ENCODE measurements around the gene ECSIT.

DNA sequence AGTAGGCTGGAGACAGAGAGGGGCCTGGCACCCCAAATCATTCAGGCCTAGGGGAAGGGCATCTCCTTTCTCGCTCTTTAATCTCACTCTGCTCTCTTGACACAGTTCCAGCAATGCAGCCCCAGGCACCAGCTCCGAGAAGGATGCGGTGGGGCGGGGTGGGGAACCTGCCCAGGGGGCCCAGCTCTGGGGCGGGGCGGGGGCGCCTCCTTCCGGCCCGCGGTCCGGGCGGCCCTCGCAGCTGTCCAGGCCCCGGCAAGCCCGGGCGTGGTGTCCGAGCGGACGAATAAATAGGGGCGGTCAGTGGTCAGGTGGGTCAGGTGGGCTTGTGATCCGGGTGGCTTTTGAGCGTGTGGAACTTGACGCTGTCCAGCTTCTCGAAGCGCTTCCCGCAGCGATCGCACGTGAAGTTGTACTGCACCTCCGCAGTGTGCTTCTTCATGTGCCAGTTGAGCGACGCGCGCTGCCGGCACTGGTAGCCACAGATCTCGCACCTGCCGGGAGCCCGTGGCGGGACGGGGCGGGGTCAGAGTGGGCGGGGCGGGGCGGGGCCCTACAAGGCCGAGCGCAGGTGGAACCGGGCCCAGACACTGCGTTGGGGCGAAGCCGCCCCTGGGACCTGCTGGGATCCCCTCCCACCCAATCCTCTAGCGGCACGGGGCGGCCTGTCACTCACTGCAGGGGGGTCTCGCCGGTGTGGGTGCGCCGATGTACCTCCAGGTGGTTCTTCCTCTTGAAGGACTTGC, 45.4 kb downstream of the ECSIT start:
- no peak for TF ChIP-seq SUZ12 (IDR thresholded peaks at IDR 0.05; ENCODE audit: extremely low read depth, insufficient read depth, insufficient read length)
- no peak for TF ChIP-seq ZNF274 (IDR thresholded peaks at IDR 0.05; ENCODE audit: low read depth, low read length)

All from NT2/D1 (cell line).